Cardiac muscle cell (in vitro differentiated cells and primary cell): ENCODE results near the gene CLCN1. TPM values are rescaled to one million over a fixed set of nuclear protein-coding genes. Genes with fewer than 3 reads are reported as not detected.

Experiments
- DNase-seq, 2 donors: peaks; one replicate each; pipeline versions ENCODE4 v3.0.0 to v3.0.0-alpha.2; 2010 to 2017; ENCODE audit warnings: low read depth in 1 of 2, low spot score in 1 of 2
- H3K27ac ChIP-seq: fragments of 200-600 bp; sonication (generic); 2 replicates; pipeline ENCODE4 v1.5.1; 2016
- H3K27me3 ChIP-seq: fragments of 200-600 bp; sonication (generic); 2 replicates; pipeline ENCODE4 v1.6.0; 2016; ENCODE audit warnings: control low read depth
- H3K36me3 ChIP-seq: fragments of 200-600 bp; sonication (generic); 2 replicates; pipeline ENCODE4 v1.5.1; 2016; ENCODE audit warnings: control low read depth
- H3K4me1 ChIP-seq: fragments of 200-600 bp; sonication (generic); 2 replicates; pipeline ENCODE4 v1.8.1; 2017; ENCODE audit warnings: low read depth, mild to moderate bottlenecking, mixed run types
- H3K4me3 ChIP-seq: fragments of 200-600 bp; sonication (generic); 2 replicates; pipeline ENCODE4 v1.5.1; 2016; ENCODE audit warnings: mild to moderate bottlenecking
- H3K9me3 ChIP-seq: fragments of 200-600 bp; sonication (generic); 2 replicates; pipeline ENCODE4 v1.5.1; 2017; ENCODE audit warnings: low read depth, mild to moderate bottlenecking, control low read depth
- polyA plus RNA-seq: library from polyadenylated mRNA; unstranded; fragments of >200 nt; fragmentation: Nextera tagmentation; extraction: Ambion mirVana; gene quantifications from 2 replicates; pipeline ENCODE4 v1.2.1, GENCODE V29; 2016
- total RNA-seq: library from RNA; depleted of rRNA; stranded (reverse); fragments of >200 nt; gene quantifications from 2 replicates; pipeline ENCODE4 v1.2.3, GENCODE V29; 2016
- TF ChIP-seq, protein P1 (sequence below): IDR thresholded peaks from 2 replicates; pipeline ENCODE4 v1.5.1; 2012; ENCODE audit warnings: low read depth, mild to moderate bottlenecking, low read length

The CLCN1 gene
- total and polyA plus RNA-seq, 2 experiments from 2014 or later = not detected

DNA sequence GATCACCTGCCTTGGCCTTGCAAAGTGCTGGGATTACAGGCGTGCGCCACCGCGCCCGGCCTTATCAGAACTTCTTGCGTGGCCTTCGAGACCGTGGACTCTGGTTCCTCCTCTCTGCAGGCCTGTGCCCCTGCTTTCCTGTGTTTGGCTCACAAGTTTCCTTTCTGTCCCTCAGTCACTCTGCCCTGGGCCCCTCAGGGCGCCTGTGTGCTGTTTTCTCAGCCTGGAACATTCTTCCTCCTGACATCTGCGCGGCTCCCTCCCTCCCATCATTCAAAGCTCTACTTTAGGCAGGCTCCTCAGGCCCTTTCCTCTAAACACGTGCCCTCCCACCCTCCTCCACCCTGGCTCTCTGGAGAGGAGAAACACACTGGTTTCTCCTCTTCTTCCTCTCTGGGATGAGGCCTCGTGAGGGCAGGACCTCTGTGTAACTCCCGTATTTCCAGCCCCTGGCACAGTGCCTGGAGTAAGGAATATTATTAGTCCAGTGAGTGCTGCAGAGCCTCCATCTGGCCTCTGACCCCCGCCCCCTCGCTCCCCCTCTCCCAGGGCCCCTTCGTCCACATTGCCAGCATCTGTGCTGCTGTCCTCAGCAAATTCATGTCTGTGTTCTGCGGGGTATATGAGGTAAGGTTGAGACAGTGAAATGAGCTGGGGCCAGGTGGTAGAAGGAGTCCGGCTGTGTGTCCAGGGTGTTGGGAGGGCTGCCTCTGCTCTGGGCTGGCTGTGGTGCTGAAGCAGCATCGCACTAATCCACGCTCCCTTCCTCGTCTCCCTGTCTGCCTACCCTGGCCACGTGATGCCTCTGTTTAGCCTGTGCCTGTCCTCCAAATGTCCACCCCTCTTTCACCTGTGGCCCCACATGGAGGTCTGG lies 7.1 kb downstream of the CLCN1 start:
- H3K9me3 ChIP-seq = no peaks in the 10 kb centered on the region
- no peaks in the 10 kb centered on the region for H3K4me1 ChIP-seq
- H3K27me3 ChIP-seq = no peaks in the 10 kb centered on the region
- TF ChIP-seq, protein P1, sequence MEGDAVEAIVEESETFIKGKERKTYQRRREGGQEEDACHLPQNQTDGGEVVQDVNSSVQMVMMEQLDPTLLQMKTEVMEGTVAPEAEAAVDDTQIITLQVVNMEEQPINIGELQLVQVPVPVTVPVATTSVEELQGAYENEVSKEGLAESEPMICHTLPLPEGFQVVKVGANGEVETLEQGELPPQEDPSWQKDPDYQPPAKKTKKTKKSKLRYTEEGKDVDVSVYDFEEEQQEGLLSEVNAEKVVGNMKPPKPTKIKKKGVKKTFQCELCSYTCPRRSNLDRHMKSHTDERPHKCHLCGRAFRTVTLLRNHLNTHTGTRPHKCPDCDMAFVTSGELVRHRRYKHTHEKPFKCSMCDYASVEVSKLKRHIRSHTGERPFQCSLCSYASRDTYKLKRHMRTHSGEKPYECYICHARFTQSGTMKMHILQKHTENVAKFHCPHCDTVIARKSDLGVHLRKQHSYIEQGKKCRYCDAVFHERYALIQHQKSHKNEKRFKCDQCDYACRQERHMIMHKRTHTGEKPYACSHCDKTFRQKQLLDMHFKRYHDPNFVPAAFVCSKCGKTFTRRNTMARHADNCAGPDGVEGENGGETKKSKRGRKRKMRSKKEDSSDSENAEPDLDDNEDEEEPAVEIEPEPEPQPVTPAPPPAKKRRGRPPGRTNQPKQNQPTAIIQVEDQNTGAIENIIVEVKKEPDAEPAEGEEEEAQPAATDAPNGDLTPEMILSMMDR = no peak
- no peak overlapping the region for H3K4me3 ChIP-seq
- DNase-seq = no peak
- no peak overlapping the region for H3K27ac ChIP-seq
- H3K36me3 ChIP-seq = no peaks in the 10 kb centered on the region

DNA sequence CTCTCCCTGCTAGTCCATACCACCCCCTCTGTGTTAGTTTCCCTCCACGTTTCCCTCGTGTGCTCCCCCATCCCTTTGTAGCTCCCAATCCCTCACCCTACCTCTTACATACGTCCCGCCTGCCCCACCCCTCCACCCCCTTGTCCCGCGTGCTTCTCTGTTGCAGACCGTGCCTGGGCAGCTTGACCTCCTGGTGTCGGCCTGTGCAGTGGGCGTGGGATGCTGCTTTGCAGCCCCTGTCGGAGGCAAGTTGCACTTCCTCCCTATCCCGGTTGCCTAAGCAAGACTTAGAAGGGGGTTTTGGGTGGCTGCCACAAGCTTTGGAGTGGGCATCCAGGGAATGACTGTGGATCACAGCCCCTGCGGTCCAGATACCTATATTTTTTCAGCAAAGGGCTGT lies 7.7 kb downstream of the CLCN1 start:
- H3K9me3 ChIP-seq = no peaks in the 10 kb centered on the region
- H3K4me3 ChIP-seq = no peak overlapping the region
- TF ChIP-seq, protein P1 = no peak
- no peak for DNase-seq
- no peak overlapping the region for H3K27ac ChIP-seq
- no peaks in the 10 kb centered on the region for H3K27me3 ChIP-seq
- H3K36me3 ChIP-seq = no peaks in the 10 kb centered on the region
- no peaks in the 10 kb centered on the region for H3K4me1 ChIP-seq

DNA sequence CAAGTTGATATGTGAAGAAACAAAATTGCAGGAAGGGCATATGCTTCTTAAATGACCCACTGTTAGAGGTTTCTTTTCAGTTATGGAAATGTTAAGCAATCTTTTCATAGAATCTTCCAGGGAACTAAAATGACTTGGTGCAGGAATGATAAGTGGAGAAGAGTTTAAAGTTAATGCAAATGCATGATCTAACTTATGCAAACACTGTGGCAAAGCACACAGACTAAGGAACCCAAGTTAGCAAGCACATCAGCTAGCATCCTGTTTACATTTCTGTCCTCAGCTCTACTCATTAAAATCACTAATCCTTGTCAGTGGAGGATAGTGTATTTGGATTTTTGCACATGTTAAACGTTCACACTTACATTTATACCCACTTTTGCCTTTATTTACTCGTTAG lies 9.3 kb downstream of the CLCN1 start:
- TF ChIP-seq, protein P1 = no peak
- Histone ChIP-seq H3K27me3 (no peaks in the 10 kb centered on the region), H3K4me3 (no peak overlapping the region), H3K4me1 (no peaks in the 10 kb centered on the region), H3K36me3 (no peaks in the 10 kb centered on the region), H3K9me3 (no peaks in the 10 kb centered on the region), H3K27ac (no peak overlapping the region)
- no peak for DNase-seq

DNA sequence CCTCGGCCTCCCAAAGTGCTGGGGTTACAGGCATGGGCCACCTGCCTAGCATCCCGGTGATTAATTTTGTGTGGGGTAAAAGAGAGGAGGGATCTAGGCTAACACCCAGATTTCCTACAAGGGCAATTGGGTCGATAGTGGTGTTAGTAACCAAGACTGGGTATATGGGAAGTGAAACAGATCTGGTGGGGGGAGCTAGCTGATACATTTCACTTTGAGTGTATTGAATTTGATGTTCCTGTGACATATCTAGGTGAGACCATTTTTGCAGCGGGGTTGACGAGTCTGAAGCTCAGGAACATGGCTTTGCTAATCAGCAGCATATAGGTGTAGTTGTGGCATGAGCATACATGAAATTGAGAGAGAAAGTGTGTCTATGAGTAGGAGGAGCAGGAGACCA lies 12.0 kb downstream of the CLCN1 start:
- Histone ChIP-seq H3K4me1 (no peaks in the 10 kb centered on the region), H3K27ac (no peak overlapping the region), H3K4me3 (no peak overlapping the region), H3K36me3 (no peaks in the 10 kb centered on the region), H3K27me3 (no peaks in the 10 kb centered on the region), H3K9me3 (no peaks in the 10 kb centered on the region)
- no peak for DNase-seq
- TF ChIP-seq, protein P1 = no peak

DNA sequence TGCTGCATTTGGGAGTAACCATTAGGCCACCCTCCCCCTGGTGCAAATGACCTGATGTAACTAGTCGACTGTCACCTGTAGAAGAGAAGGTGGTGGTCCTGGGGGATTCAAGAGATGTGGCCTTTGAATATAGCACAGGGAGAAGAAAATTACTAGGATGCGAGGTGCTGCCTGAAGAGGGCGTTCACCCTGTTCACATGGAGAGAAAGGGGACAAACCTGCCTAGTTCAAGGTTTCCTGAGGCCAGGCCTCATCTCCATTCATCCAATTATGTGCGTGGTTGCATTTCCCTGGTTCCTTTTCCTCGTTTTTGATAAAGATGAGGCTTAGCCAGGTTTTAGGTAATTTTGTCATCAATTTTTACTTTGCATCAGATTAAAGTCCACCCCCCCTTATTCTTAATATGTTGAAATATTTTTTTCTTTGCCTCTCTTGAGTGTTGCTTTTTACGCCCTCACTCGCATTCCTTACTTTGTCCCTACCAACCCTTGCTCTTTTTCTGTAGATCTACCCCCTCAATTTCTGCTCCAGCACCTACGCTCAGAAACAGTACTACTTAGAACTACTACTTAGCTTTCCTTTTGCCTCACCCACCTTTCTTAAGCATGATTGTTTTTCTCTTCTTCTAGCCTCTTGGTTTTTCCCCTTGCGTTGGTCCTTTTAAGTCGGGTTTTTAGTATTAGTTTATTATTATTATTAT lies 13.7 kb downstream of the CLCN1 start:
- Histone ChIP-seq H3K27ac (no peak overlapping the region), H3K4me1 (no peaks in the 10 kb centered on the region), H3K9me3 (no peaks in the 10 kb centered on the region), H3K4me3 (no peak overlapping the region), H3K27me3 (no peaks in the 10 kb centered on the region), H3K36me3 (no peaks in the 10 kb centered on the region)
- TF ChIP-seq, protein P1 = no peak
- DNase-seq = no peak
